Prostate gland (tissue), 2 donors: ENCODE measurements around the gene UGT2B17.
"Not testable (repeated sequence)": the region's sequence is repeated elsewhere in the genome, so short reads cannot be mapped to it uniquely, and the experiment has no call there.

Experiments used
- POLR2A ChIP-seq: fragments of 450-650 bp; IDR thresholded peaks from one replicate; pipeline ENCODE4 v1.6.1; 2016; ENCODE audit warnings: antibody characterized with exemption, mild to moderate bottlenecking
- TF ChIP-seq, protein P1 (sequence below), 4 experiments: fragments of 200-600 bp in 2 of 4; fragments of 450-650 bp in 2 of 4; sonication (generic) in 2 of 4; IDR thresholded peaks; 1 replicate in 3 of 4; 2 replicates in 1 of 4; pipeline ENCODE4 v1.5.1; 2016 to 2019; ENCODE audit warnings: antibody characterized with exemption in 4 of 4, mild to moderate bottlenecking in 2 of 4, moderate library complexity in 2 of 4

- TF ChIP-seq, protein P1, sequence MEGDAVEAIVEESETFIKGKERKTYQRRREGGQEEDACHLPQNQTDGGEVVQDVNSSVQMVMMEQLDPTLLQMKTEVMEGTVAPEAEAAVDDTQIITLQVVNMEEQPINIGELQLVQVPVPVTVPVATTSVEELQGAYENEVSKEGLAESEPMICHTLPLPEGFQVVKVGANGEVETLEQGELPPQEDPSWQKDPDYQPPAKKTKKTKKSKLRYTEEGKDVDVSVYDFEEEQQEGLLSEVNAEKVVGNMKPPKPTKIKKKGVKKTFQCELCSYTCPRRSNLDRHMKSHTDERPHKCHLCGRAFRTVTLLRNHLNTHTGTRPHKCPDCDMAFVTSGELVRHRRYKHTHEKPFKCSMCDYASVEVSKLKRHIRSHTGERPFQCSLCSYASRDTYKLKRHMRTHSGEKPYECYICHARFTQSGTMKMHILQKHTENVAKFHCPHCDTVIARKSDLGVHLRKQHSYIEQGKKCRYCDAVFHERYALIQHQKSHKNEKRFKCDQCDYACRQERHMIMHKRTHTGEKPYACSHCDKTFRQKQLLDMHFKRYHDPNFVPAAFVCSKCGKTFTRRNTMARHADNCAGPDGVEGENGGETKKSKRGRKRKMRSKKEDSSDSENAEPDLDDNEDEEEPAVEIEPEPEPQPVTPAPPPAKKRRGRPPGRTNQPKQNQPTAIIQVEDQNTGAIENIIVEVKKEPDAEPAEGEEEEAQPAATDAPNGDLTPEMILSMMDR (IDR thresholded peaks at IDR 0.05) = not testable (repeated sequence)
- not testable (repeated sequence) for TF ChIP-seq POLR2A
Observed at GRCh38 chr4:68569036-68569435, 7.1 kb downstream of the UGT2B17 start.
